ENCODE results near the gene PHLDB2. TPM values are rescaled to one million over a fixed set of nuclear protein-coding genes. Genes with fewer than 3 reads are reported as not detected.

The PHLDB2 gene
- total RNA-seq, 1 experiment from 2014 or later, result 143 TPM

DNA sequence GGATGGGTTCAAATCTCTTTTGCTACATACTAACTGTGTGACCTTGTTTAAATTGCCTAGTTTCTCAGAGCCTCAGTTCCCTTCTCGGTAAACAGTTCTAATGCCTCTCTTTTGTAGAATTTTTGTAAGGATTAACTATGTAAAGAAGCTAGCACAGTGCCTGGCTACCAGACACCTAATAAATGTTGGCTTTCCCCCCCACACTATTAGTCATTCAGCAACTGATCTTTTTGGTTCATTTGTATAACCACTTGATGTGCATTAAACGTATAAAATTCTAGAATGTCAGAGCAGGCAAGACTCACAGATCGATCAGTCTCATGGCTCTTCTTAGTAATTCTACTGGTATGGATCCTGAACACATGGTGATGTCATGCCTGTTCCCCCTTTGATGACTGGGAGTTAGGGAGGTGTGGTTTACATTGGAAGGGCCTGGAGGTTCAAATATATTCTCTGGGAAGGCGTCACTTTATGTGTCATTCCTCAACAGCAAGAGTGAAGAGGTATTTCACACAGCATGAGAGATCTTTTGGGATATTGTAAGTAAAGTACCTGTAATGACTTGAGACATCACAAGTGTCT lies 146.1 kb downstream of the PHLDB2 start:
- ChIA-PET CTCF (interaction anchor here (1.3 to 3.9 kb wide), 3 partner anchors 8 to 38 kb away, joined by 3 to 46 read pairs (median 4); no protein-coding TSS in a partner anchor), RAD21 (ENCODE audit: low non-redundant PET in 1 of 2, low total read pairs in 2 of 2, uncharacterized antibody in 2 of 2, unreplicated experiment in 2 of 2) (no interaction called here), POLR2A (interaction anchor here (0.7 to 2.7 kb wide), 2 partner anchors 10 to 20 kb away, joined by 3 to 6 read pairs; no protein-coding TSS in a partner anchor)
- DNase-seq (ENCODE audit: low read depth, low spot score) (no peak), ATAC-seq (no peak)
- BruUV-seq (replicated peaks), result no TSS peak
- Histone ChIP-seq H3K9me2 (ENCODE audit: insufficient read depth) (no peaks in the 10 kb centered on the region), H3K9me3 (ENCODE audit: control insufficient read depth in 1 of 2, insufficient read depth in 1 of 2, low read depth in 1 of 2, low read length in 2 of 2) (no peaks in the 10 kb centered on the region), H3K27me3 (ENCODE audit: insufficient read depth, low read length) (no peaks in the 10 kb centered on the region), H3K36me3 (ENCODE audit: control insufficient read depth in 1 of 2, insufficient read depth in 2 of 2, low read length in 2 of 2) (no peaks in the 10 kb centered on the region), H3K4me1 (ENCODE audit: control insufficient read depth in 1 of 2, insufficient read depth in 2 of 2, low read length in 2 of 2) (peaks cover 2 to 41% of the 10 kb centered on the region in 2 experiments; a peak in 3 of 4 replicates), H3K9ac (ENCODE audit: low read length) (no peak overlapping the region), H4K20me1 (ENCODE audit: insufficient read depth) (no peaks in the 10 kb centered on the region), H2AFZ (ENCODE audit: low read depth, low read length, poor library complexity, severe bottlenecking) (no peak overlapping the region), H3K79me2 (ENCODE audit: insufficient read depth, low read length) (no peaks in the 10 kb centered on the region), H3K27ac (ENCODE audit: low read depth, low read length) (no peak overlapping the region), H3K4me3 (replicated peaks in 1 of 2; ENCODE audit: low read depth in 1 of 2, low read length in 2 of 2) (no peak overlapping the region), H3K4me2 (ENCODE audit: low read length) (peak overlapping the region; percentile 29; the same call in 1 of the 2 replicates)
- TF ChIP-seq POLR2A (IDR thresholded peaks at IDR 0.05; ENCODE audit: borderline replicate concordance, extremely low read depth, insufficient read depth, insufficient read length), result no peak
- no peak for TF ChIP-seq SIN3A (IDR thresholded peaks at IDR 0.05; ENCODE audit: low read depth)
- no peak for TF ChIP-seq SP1 (IDR thresholded peaks at IDR 0.05; ENCODE audit: low read depth)
- no peak for TF ChIP-seq EZH2 (IDR thresholded peaks at IDR 0.05)
- TF ChIP-seq CEBPB (IDR thresholded peaks at IDR 0.05; ENCODE audit: low read depth), result no peak
- no peak for TF ChIP-seq RAD21 (IDR thresholded peaks at IDR 0.05; ENCODE audit: low read depth)
- no peak for TF ChIP-seq ELF1 (IDR thresholded peaks at IDR 0.05; ENCODE audit: borderline replicate concordance, low read depth)
- intact Hi-C loops (cut with micrococcal nuclease), result no loop called here

DNA sequence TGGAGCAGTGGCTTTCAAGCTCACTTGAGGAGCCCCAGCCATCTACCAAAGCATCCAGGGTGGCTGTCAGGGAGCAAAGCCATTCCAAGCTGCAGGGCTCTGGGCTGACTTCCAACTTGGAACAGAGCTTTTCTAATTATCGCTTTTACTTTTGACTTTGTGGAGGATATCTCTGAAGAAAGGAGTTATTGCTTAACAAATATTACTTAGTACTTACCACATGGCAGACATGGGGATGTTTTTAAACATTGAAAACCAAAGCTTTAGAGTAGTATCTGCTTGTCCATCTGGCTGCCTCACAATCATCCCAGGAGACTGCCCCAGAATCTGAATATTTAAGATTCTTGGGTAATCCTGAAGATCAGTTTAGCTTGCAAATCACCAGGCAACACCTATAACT lies 148.6 kb downstream of the PHLDB2 start:
- Histone ChIP-seq H3K4me2 (ENCODE audit: low read length) (no peak overlapping the region), H4K20me1 (ENCODE audit: insufficient read depth) (no peaks in the 10 kb centered on the region), H3K79me2 (ENCODE audit: insufficient read depth, low read length) (no peaks in the 10 kb centered on the region), H3K9me3 (ENCODE audit: control insufficient read depth in 1 of 2, insufficient read depth in 1 of 2, low read depth in 1 of 2, low read length in 2 of 2) (no peaks in the 10 kb centered on the region), H3K4me3 (replicated peaks in 1 of 2; ENCODE audit: low read depth in 1 of 2, low read length in 2 of 2) (no peak overlapping the region), H3K9me2 (ENCODE audit: insufficient read depth) (no peaks in the 10 kb centered on the region), H3K4me1 (ENCODE audit: control insufficient read depth in 1 of 2, insufficient read depth in 2 of 2, low read length in 2 of 2) (peaks cover 0 to 32% of the 10 kb centered on the region in 2 experiments; a peak in 3 of 4 replicates), H3K27ac (ENCODE audit: low read depth, low read length) (no peak overlapping the region), H3K9ac (ENCODE audit: low read length) (no peak overlapping the region), H3K27me3 (ENCODE audit: insufficient read depth, low read length) (no peaks in the 10 kb centered on the region), H3K36me3 (ENCODE audit: control insufficient read depth in 1 of 2, insufficient read depth in 2 of 2, low read length in 2 of 2) (no peaks in the 10 kb centered on the region), H2AFZ (ENCODE audit: low read depth, low read length, poor library complexity, severe bottlenecking) (no peak overlapping the region)
- no TSS peak for BruUV-seq (replicated peaks)
- CTCF ChIA-PET, result interaction anchor here (1.5 to 2.4 kb wide), 2 partner anchors 17 to 40 kb away, joined by 4 to 15 read pairs; no protein-coding TSS in a partner anchor
- DNase-seq (ENCODE audit: low read depth, low spot score) (no peak), ATAC-seq (no peak)
- RAD21 ChIA-PET (ENCODE audit: low non-redundant PET in 1 of 2, low total read pairs in 2 of 2, uncharacterized antibody in 2 of 2, unreplicated experiment in 2 of 2), result no interaction called here
- intact Hi-C loops (cut with micrococcal nuclease), result no loop called here
- POLR2A ChIA-PET, result interaction anchor here (1.1 to 1.3 kb wide), 2 partner anchors 29 to 103 kb away, joined by 3 to 6 read pairs; partner anchors contain the start of gene ABHD10
- TF ChIP-seq, protein P1, sequence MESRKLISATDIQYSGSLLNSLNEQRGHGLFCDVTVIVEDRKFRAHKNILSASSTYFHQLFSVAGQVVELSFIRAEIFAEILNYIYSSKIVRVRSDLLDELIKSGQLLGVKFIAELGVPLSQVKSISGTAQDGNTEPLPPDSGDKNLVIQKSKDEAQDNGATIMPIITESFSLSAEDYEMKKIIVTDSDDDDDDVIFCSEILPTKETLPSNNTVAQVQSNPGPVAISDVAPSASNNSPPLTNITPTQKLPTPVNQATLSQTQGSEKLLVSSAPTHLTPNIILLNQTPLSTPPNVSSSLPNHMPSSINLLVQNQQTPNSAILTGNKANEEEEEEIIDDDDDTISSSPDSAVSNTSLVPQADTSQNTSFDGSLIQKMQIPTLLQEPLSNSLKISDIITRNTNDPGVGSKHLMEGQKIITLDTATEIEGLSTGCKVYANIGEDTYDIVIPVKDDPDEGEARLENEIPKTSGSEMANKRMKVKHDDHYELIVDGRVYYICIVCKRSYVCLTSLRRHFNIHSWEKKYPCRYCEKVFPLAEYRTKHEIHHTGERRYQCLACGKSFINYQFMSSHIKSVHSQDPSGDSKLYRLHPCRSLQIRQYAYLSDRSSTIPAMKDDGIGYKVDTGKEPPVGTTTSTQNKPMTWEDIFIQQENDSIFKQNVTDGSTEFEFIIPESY (IDR thresholded peaks at IDR 0.05; ENCODE audit: extremely low read depth, insufficient replicate concordance, low read length), result no peak
- TF ChIP-seq SRF (IDR thresholded peaks at IDR 0.05; ENCODE audit: low read depth), result no peak
- no peak for TF ChIP-seq EZH2 (IDR thresholded peaks at IDR 0.05)
- TF ChIP-seq, protein P2, sequence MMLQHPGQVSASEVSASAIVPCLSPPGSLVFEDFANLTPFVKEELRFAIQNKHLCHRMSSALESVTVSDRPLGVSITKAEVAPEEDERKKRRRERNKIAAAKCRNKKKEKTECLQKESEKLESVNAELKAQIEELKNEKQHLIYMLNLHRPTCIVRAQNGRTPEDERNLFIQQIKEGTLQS (IDR thresholded peaks at IDR 0.05), result no peak
- TF ChIP-seq, protein P3, sequence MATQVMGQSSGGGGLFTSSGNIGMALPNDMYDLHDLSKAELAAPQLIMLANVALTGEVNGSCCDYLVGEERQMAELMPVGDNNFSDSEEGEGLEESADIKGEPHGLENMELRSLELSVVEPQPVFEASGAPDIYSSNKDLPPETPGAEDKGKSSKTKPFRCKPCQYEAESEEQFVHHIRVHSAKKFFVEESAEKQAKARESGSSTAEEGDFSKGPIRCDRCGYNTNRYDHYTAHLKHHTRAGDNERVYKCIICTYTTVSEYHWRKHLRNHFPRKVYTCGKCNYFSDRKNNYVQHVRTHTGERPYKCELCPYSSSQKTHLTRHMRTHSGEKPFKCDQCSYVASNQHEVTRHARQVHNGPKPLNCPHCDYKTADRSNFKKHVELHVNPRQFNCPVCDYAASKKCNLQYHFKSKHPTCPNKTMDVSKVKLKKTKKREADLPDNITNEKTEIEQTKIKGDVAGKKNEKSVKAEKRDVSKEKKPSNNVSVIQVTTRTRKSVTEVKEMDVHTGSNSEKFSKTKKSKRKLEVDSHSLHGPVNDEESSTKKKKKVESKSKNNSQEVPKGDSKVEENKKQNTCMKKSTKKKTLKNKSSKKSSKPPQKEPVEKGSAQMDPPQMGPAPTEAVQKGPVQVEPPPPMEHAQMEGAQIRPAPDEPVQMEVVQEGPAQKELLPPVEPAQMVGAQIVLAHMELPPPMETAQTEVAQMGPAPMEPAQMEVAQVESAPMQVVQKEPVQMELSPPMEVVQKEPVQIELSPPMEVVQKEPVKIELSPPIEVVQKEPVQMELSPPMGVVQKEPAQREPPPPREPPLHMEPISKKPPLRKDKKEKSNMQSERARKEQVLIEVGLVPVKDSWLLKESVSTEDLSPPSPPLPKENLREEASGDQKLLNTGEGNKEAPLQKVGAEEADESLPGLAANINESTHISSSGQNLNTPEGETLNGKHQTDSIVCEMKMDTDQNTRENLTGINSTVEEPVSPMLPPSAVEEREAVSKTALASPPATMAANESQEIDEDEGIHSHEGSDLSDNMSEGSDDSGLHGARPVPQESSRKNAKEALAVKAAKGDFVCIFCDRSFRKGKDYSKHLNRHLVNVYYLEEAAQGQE (IDR thresholded peaks at IDR 0.05; ENCODE audit: low read depth), result no peak
- no peak for TF ChIP-seq SP1 (IDR thresholded peaks at IDR 0.05; ENCODE audit: low read depth)
- no peak for TF ChIP-seq CBX3 (IDR thresholded peaks at IDR 0.05; ENCODE audit: low read depth)
